ENCODE measurements around the gene STAG1.

Gene STAG1

DNA sequence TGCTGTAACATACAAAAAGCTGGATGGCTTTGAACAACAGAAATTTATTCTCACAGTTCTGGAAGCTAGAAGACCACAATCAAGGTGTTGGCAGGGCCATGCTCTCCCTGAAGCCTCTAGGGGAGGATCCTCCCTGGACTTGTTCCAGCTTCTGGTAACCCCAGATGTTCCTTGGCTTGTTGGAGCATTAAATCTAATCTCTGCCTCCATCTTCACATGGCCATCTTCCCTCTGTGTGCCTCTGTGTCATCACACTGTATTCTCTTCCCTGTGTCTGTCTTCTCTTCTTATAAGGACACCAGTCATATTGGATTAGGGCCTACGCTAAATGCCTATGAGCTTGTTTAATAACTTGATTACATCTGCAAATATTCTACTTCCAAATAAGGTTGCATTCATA is 109.5 kb downstream of the STAG1 start:
- Histone ChIP-seq H3K9me3 (ENCODE audit: low read length) (no peaks in the 10 kb centered on the region), H3K4me3 (ENCODE audit: low read depth in 1 of 2, low read length in 2 of 2) (no peak overlapping the region), H3K36me3 (ENCODE audit: insufficient read depth, low read length) (no peaks in the 10 kb centered on the region), H3K27ac (ENCODE audit: low read depth, low read length) (no peak overlapping the region), H3K27me3 (ENCODE audit: control insufficient read depth in 1 of 2, insufficient read depth in 2 of 2, low read length in 2 of 2) (no peaks in the 10 kb centered on the region), H3K9ac (ENCODE audit: low read length) (no peak overlapping the region), H3K4me1 (ENCODE audit: insufficient read depth, low read length) (no peaks in the 10 kb centered on the region)

GRCh38 chr3:136639069-136639468 is 113.1 kb downstream of the STAG1 start:
- Histone ChIP-seq H3K27ac (ENCODE audit: low read depth, low read length) (no peak overlapping the region), H3K9ac (ENCODE audit: low read length) (no peak overlapping the region), H3K4me1 (ENCODE audit: insufficient read depth, low read length) (no peaks in the 10 kb centered on the region), H3K9me3 (ENCODE audit: low read length) (no peaks in the 10 kb centered on the region), H3K4me3 (ENCODE audit: low read depth in 1 of 2, low read length in 2 of 2) (no peak overlapping the region), H3K36me3 (ENCODE audit: insufficient read depth, low read length) (no peaks in the 10 kb centered on the region), H3K27me3 (ENCODE audit: control insufficient read depth in 1 of 2, insufficient read depth in 2 of 2, low read length in 2 of 2) (no peaks in the 10 kb centered on the region)

GRCh38 chr3:136637176-136637575 is 115.0 kb downstream of the STAG1 start:
- Histone ChIP-seq H3K9ac (ENCODE audit: low read length) (no peak overlapping the region), H3K36me3 (ENCODE audit: insufficient read depth, low read length) (no peaks in the 10 kb centered on the region), H3K27ac (ENCODE audit: low read depth, low read length) (no peak overlapping the region), H3K9me3 (ENCODE audit: low read length) (no peaks in the 10 kb centered on the region), H3K4me1 (ENCODE audit: insufficient read depth, low read length) (no peaks in the 10 kb centered on the region), H3K4me3 (ENCODE audit: low read depth in 1 of 2, low read length in 2 of 2) (no peak overlapping the region), H3K27me3 (ENCODE audit: control insufficient read depth in 1 of 2, insufficient read depth in 2 of 2, low read length in 2 of 2) (no peaks in the 10 kb centered on the region)

GRCh38 chr3:136634821-136635220 is 117.4 kb downstream of the STAG1 start:
- Histone ChIP-seq H3K36me3 (ENCODE audit: insufficient read depth, low read length) (no peaks in the 10 kb centered on the region), H3K27ac (ENCODE audit: low read depth, low read length) (no peak overlapping the region), H3K9ac (ENCODE audit: low read length) (no peak overlapping the region), H3K27me3 (ENCODE audit: control insufficient read depth in 1 of 2, insufficient read depth in 2 of 2, low read length in 2 of 2) (no peaks in the 10 kb centered on the region), H3K9me3 (ENCODE audit: low read length) (no peaks in the 10 kb centered on the region), H3K4me3 (ENCODE audit: low read depth in 1 of 2, low read length in 2 of 2) (no peak overlapping the region), H3K4me1 (ENCODE audit: insufficient read depth, low read length) (peaks cover 6% of the 10 kb centered on the region)

DNA sequence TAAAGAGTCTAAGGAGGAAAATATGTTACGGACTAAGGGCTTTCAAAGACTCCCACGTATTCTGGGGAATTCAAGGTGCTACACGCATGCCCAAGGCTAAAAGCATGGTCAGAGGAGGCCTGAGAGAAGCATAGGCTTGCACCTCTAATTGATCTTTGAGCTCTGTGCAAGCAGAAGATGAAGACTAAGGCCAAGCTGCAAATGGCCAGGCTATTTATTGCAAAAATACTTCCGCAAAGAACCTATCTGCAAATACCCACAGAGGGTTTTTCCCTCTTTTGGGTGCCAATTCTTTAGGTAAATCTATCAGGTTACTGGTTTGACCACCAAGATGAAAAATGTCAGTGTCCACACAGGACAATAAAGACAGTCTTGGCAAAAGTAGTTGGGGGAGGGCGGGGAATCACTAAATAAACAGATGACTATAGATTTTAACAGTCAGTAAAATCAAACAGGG is 119.5 kb downstream of the STAG1 start:
- peaks cover 8% of the 10 kb centered on the region for H3K4me1 ChIP-seq (ENCODE audit: insufficient read depth, low read length)
- no peaks in the 10 kb centered on the region for H3K9me3 ChIP-seq (ENCODE audit: low read length)
- H3K9ac ChIP-seq (ENCODE audit: low read length): no peak overlapping the region
- H3K4me3 ChIP-seq (ENCODE audit: low read depth in 1 of 2, low read length in 2 of 2): no peak overlapping the region
- no peaks in the 10 kb centered on the region for H3K36me3 ChIP-seq (ENCODE audit: insufficient read depth, low read length)
- H3K27ac ChIP-seq (ENCODE audit: low read depth, low read length): no peak overlapping the region
- no peaks in the 10 kb centered on the region for H3K27me3 ChIP-seq (ENCODE audit: control insufficient read depth in 1 of 2, insufficient read depth in 2 of 2, low read length in 2 of 2)

- H3K27me3 ChIP-seq (ENCODE audit: control insufficient read depth in 1 of 2, insufficient read depth in 2 of 2, low read length in 2 of 2): no peaks in the 10 kb centered on the region
- H3K4me1 ChIP-seq (ENCODE audit: insufficient read depth, low read length): peaks cover 11% of the 10 kb centered on the region
These were observed 120.8 kb downstream of the STAG1 start for GRCh38 chr3:136631424-136631823.

DNA sequence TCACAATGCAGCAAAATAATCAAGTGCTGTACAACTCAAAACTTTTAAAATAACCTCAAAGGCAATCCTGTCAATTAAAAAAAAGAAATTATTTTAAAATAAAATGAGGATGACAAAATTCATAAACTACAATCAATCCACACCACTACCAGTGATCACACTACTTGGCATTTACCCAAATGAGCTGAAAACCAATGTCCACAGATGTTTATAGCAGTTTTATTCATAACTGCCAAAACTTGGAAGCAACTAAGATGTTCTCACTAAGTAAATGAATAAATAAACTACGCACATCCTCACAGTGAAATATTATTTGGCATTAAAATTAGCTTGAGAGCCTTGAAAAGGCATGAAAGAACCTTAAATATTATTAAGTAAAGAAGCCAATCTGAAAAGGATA is 121.3 kb downstream of the STAG1 start:
- Histone ChIP-seq H3K4me3 (ENCODE audit: low read depth in 1 of 2, low read length in 2 of 2) (no peak overlapping the region), H3K36me3 (ENCODE audit: insufficient read depth, low read length) (no peaks in the 10 kb centered on the region), H3K9me3 (ENCODE audit: low read length) (no peaks in the 10 kb centered on the region), H3K9ac (ENCODE audit: low read length) (no peak overlapping the region), H3K27me3 (ENCODE audit: control insufficient read depth in 1 of 2, insufficient read depth in 2 of 2, low read length in 2 of 2) (no peaks in the 10 kb centered on the region), H3K4me1 (ENCODE audit: insufficient read depth, low read length) (peaks cover 11% of the 10 kb centered on the region), H3K27ac (ENCODE audit: low read depth, low read length) (no peak overlapping the region)

More at GRCh38 chr3:136631424-136631823, 120.8 kb downstream of the STAG1 start:
- Histone ChIP-seq H3K27ac (ENCODE audit: low read depth, low read length) (no peak overlapping the region), H3K36me3 (ENCODE audit: insufficient read depth, low read length) (no peaks in the 10 kb centered on the region), H3K9me3 (ENCODE audit: low read length) (no peaks in the 10 kb centered on the region), H3K4me3 (ENCODE audit: low read depth in 1 of 2, low read length in 2 of 2) (no peak overlapping the region), H3K9ac (ENCODE audit: low read length) (no peak overlapping the region)

DNA sequence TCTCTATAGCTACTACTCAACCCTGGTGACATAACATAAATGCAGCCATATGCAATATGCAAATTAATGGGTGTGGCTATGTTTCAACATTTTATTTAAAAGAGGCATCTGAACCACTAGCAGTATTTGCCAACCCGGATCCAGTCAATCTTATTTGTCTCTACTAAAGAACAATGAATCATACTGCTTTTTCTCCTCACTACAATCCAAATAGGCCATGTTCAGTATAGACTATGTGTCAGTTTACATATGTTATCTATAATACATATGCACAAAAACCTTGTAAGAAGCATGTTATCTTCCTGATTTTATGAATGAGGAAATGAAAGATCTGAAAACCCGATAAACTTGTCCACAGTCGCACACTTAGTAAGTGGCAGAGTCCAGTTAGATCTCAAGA is 125.7 kb downstream of the STAG1 start:
- Histone ChIP-seq H3K9ac (ENCODE audit: low read length) (no peak overlapping the region), H3K4me3 (ENCODE audit: low read depth in 1 of 2, low read length in 2 of 2) (no peak overlapping the region), H3K27ac (ENCODE audit: low read depth, low read length) (no peak overlapping the region), H3K9me3 (ENCODE audit: low read length) (no peaks in the 10 kb centered on the region), H3K36me3 (ENCODE audit: insufficient read depth, low read length) (no peaks in the 10 kb centered on the region), H3K4me1 (ENCODE audit: insufficient read depth, low read length) (peaks cover 11% of the 10 kb centered on the region), H3K27me3 (ENCODE audit: control insufficient read depth in 1 of 2, insufficient read depth in 2 of 2, low read length in 2 of 2) (no peaks in the 10 kb centered on the region)

DNA sequence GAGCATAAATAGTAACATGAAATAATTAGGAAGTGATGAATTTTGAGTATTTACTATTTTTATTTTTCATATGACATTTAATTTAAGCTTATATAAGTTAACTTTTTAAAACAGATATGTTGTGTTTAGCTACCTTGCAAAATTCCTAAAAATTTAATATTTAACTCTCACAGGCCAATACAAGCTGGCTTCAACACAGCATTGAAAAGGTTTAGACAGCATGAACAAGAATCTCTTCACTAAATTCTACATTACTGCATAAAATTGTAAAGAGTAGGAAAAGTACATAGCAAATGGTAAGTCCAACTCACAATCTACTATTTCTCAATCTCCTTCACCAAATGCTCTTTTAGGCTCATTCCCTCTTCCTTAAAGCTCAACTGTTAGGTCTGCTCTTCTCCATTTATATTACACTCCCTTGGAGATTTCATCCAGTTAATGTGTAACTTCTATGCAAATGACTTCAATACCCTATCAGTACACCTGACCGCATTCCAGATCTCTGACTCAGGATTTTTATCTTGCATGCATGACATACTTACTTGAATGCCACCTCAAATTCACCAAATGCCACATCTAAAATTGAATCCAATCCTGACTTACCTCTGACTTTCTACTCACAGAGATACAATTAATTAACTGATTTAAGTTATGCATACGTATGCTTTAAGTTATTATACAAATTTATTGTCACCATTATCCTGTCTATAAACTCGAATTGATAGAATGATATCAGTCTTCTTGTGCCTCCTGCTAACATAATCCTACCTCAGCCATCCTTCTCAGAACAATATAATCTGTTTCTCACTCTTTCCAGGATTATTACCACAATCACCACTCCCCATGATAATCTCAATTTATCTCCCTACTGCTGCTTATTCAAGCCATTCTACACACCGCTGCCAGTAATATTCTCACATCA is 127.0 kb downstream of the STAG1 start:
- Histone ChIP-seq H3K4me3 (ENCODE audit: low read depth in 1 of 2, low read length in 2 of 2) (no peak overlapping the region), H3K27me3 (ENCODE audit: control insufficient read depth in 1 of 2, insufficient read depth in 2 of 2, low read length in 2 of 2) (no peaks in the 10 kb centered on the region), H3K36me3 (ENCODE audit: insufficient read depth, low read length) (no peaks in the 10 kb centered on the region), H3K9ac (ENCODE audit: low read length) (no peak overlapping the region), H3K27ac (ENCODE audit: low read depth, low read length) (no peak overlapping the region), H3K4me1 (ENCODE audit: insufficient read depth, low read length) (peaks cover 8% of the 10 kb centered on the region), H3K9me3 (ENCODE audit: low read length) (no peaks in the 10 kb centered on the region)

DNA sequence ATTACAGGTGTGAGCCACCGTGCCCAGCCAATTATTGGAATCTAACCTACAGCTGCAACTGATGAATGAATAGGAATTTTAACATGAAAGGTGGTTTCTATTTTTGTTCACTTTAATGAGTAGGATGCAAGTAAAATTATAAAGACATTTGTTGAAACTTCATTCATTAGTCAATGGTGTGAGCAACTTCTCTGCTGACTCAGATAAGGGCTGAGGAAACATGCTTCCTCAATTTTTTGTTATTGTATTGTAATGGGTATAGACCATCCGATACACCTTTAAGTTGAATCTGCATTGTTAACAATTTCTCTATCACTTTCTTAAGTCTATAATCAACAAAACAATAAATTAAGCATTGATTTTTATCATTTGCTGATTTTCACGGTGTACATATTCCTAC is 127.8 kb downstream of the STAG1 start:
- H3K27ac ChIP-seq (ENCODE audit: low read depth, low read length): no peak overlapping the region
- no peaks in the 10 kb centered on the region for H3K9me3 ChIP-seq (ENCODE audit: low read length)
- H3K9ac ChIP-seq (ENCODE audit: low read length): no peak overlapping the region
- H3K27me3 ChIP-seq (ENCODE audit: control insufficient read depth in 1 of 2, insufficient read depth in 2 of 2, low read length in 2 of 2): no peaks in the 10 kb centered on the region
- peaks cover 2% of the 10 kb centered on the region for H3K36me3 ChIP-seq (ENCODE audit: insufficient read depth, low read length)
- H3K4me3 ChIP-seq (ENCODE audit: low read depth in 1 of 2, low read length in 2 of 2): no peak overlapping the region
- peaks cover 9% of the 10 kb centered on the region for H3K4me1 ChIP-seq (ENCODE audit: insufficient read depth, low read length)

DNA sequence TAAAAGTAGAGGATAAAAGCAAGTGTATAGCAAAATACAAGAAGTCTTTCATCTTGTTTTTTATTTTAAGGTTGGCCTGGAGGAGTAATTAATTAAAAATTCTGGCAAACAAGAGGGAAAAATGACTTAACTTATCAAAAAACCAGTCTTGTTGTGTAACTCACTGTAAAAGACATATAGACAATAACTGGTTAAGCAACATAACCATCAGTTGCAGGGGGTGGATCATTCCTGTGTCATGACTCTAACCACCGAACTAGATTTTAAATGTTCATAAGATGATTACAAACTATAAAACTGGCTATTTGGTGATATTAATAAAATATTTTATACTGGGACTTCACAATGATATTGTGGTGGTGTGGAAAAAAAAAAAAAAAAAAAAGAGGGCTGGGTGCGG is 130.6 kb downstream of the STAG1 start:
- no peak overlapping the region for H3K4me3 ChIP-seq (ENCODE audit: low read depth in 1 of 2, low read length in 2 of 2)
- no peak overlapping the region for H3K27ac ChIP-seq (ENCODE audit: low read depth, low read length)
- no peaks in the 10 kb centered on the region for H3K9me3 ChIP-seq (ENCODE audit: low read length)
- H3K27me3 ChIP-seq (ENCODE audit: control insufficient read depth in 1 of 2, insufficient read depth in 2 of 2, low read length in 2 of 2): no peaks in the 10 kb centered on the region
- peaks cover 3% of the 10 kb centered on the region for H3K4me1 ChIP-seq (ENCODE audit: insufficient read depth, low read length)
- peaks cover 7% of the 10 kb centered on the region for H3K36me3 ChIP-seq (ENCODE audit: insufficient read depth, low read length)
- no peak overlapping the region for H3K9ac ChIP-seq (ENCODE audit: low read length)

- no peak overlapping the region for H3K4me3 ChIP-seq (ENCODE audit: low read depth in 1 of 2, low read length in 2 of 2)
- no peak overlapping the region for H3K27ac ChIP-seq (ENCODE audit: low read depth, low read length)
- no peaks in the 10 kb centered on the region for H3K9me3 ChIP-seq (ENCODE audit: low read length)
- H3K36me3 ChIP-seq (ENCODE audit: insufficient read depth, low read length): peaks cover 7% of the 10 kb centered on the region
- peaks cover 3% of the 10 kb centered on the region for H3K4me1 ChIP-seq (ENCODE audit: insufficient read depth, low read length)
- no peaks in the 10 kb centered on the region for H3K27me3 ChIP-seq (ENCODE audit: control insufficient read depth in 1 of 2, insufficient read depth in 2 of 2, low read length in 2 of 2)
- no peak overlapping the region for H3K9ac ChIP-seq (ENCODE audit: low read length)
These were observed 131.7 kb downstream of the STAG1 start for GRCh38 chr3:136620436-136620835.

All from muscle layer of colon (tissue), 2 donors.